Small intestine (tissue), 7 donors: ENCODE measurements around the gene ZNF728. TPM values are rescaled to one million over a fixed set of nuclear protein-coding genes. Genes with fewer than 3 reads are reported as not detected.
A peak's percentile ranks its signal among the peaks of the same experiment; 100 is the strongest.
"Not testable (repeated sequence)": the region's sequence is repeated elsewhere in the genome, so short reads cannot be mapped to it uniquely, and the experiment has no call there.

ENCODE experiments used
- DNase-seq, 2 donors: peaks; one replicate each; pipeline versions ENCODE4 v3.0.0 to v3.0.0-alpha.2; 2013
- FAIRE-seq: peaks from 2 replicates; lab custom pipeline; 2012; peaks lifted over from hg19 to GRCh38; lab: Jason Lieb, UNC
- H3K27ac ChIP-seq, 3 donors: one replicate each; pipeline ENCODE4 v1.5.1; 2013; ENCODE audit warnings: low read length in 2 of 3, mild to moderate bottlenecking in 2 of 3, control low read depth in 1 of 3, inconsistent platforms in 1 of 3, low read depth in 1 of 3, moderate library complexity in 1 of 3
- H3K27me3 ChIP-seq, 3 donors: one replicate each; pipeline ENCODE4 v1.6.1; 2013; ENCODE audit warnings: low read length in 3 of 3, inconsistent platforms in 1 of 3; ENCODE audit not compliant: control insufficient read depth in 3 of 3, insufficient read depth in 3 of 3
- H3K36me3 ChIP-seq, 3 donors: one replicate each; pipeline ENCODE4 v1.6.1; 2013; ENCODE audit warnings: low read length in 3 of 3, inconsistent platforms in 1 of 3, low read depth in 1 of 3, mild to moderate bottlenecking in 1 of 3, moderate library complexity in 1 of 3; ENCODE audit not compliant: control insufficient read depth in 3 of 3, insufficient read depth in 2 of 3
- H3K4me1 ChIP-seq, 3 donors: one replicate each; pipeline ENCODE4 v1.6.1; 2013; ENCODE audit warnings: low read length in 2 of 3, inconsistent platforms in 1 of 3, low read depth in 1 of 3, mild to moderate bottlenecking in 1 of 3, moderate library complexity in 1 of 3; ENCODE audit not compliant: control insufficient read depth in 3 of 3, insufficient read depth in 2 of 3
- H3K4me3 ChIP-seq, 3 donors: one replicate each; pipeline ENCODE4 v1.5.1; 2013; ENCODE audit warnings: low read length in 3 of 3, control low read depth in 1 of 3, inconsistent platforms in 1 of 3, low read depth in 1 of 3, mild to moderate bottlenecking in 1 of 3, moderate library complexity in 1 of 3
- H3K9me3 ChIP-seq, 2 donors: one replicate each; pipeline ENCODE4 v1.6.1; 2013; ENCODE audit warnings: low read depth in 1 of 2, low read length in 1 of 2; ENCODE audit not compliant: control insufficient read depth in 2 of 2, insufficient read depth in 1 of 2
- WGBS, 3 donors: extraction: QIAGEN DNeasy Blood & Tissue Kit; methylation state at CpG; one replicate each; pipeline ENCODE4 v1.1.7; 2013; 5-methylcytosine and 5-hydroxymethylcytosine counted together
- polyA plus RNA-seq, 4 donors: library from polyadenylated mRNA; stranded (reverse) in 3 of 4; unstranded in 1 of 4; fragments of 200-250 nt in 3 of 4; fragments of 120-200 nt in 1 of 4; gene quantifications; one replicate each; pipeline versions ENCODE4 v1.2.1 to v1.2.3, GENCODE V29; 2013
- donor health status: healthy with polysubstance abuse.
- donor health status: control.
- donor health status: control.
- donor health status: Bipolar disorder and iron deficiency.
- donor health status: healthy.

ZNF728 gene
- polyA plus RNA-seq, 4 donors: 0.12 TPM; not detected in 3

- DNase-seq, H3K36me3 ChIP-seq, H3K4me3 ChIP-seq, H3K27ac ChIP-seq, H3K9me3 ChIP-seq, H3K27me3 ChIP-seq, H3K4me1 ChIP-seq, FAIRE-seq: not testable (repeated sequence)
- WGBS, 3 donors: 69 to 84% (median 78%) methylated on average over 1 of the region's 1 CpG
Measured at GRCh38 chr19:22975546-22976136, 27.3 kb downstream of the ZNF728 start.

DNA sequence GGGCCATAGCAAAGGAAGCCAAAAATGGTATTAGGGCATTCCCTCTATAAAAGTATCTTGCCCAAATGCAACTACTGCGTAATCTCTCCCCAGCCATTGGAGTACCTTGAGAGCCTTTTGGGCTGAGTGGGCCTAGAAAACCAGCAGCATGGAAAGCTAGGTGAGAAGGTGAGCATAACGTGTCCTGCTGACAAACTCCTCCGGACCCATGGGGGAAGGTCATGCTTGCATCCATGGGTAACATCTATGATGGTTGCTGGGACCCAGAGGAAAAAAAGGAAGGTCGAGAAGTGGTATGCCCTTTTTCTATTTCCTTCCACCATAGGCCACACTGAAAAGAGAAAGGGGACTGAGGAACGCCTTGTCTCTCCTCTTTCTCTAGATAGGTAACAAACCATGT, 57.4 kb downstream of the ZNF728 start:
- Histone ChIP-seq H3K27ac (no peak overlapping the region), H3K27me3 (no peaks in the 10 kb centered on the region), H3K9me3 (peaks cover 4 to 24% of the 10 kb centered on the region in 2 donors), H3K4me3 (no peak overlapping the region), H3K4me1 (no peaks in the 10 kb centered on the region), H3K36me3 (no peaks in the 10 kb centered on the region)
- 55 to 66% (median 65%) methylated on average over 5 of the region's 5 CpGs for WGBS, 3 donors
- DNase-seq (peak in 1 of 2 donors; percentile 5), FAIRE-seq (no peak)

DNA sequence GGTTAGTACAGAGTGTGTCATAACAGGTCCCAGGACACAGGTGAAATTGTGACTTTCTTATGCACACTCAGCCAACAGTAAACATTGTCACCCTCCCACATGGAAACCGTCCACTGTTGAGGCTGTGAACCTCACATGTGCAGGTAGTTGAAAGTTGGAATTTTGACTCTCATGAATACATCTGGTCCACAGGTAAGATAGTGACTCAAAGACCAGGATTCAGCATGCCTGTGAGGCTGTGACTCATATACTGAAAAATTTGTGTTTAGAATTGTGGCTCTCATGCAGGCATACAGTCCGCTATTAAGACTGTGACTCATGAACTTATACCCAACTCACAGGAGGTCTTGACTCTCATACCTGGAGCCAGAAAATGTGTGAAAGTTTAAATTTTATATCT, 67.8 kb downstream of the ZNF728 start:
- WGBS, 3 donors: 80 to 92% (median 91%) methylated on average over 2 of the region's 2 CpGs
- no peak overlapping the region for H3K4me3 ChIP-seq
- no peaks in the 10 kb centered on the region for H3K27me3 ChIP-seq
- H3K36me3 ChIP-seq: no peaks in the 10 kb centered on the region
- H3K4me1 ChIP-seq: no peaks in the 10 kb centered on the region
- FAIRE-seq (no peak), DNase-seq (no peak)
- H3K27ac ChIP-seq: no peak overlapping the region
- peaks cover 1 to 18% of the 10 kb centered on the region in 2 donors for H3K9me3 ChIP-seq

DNA sequence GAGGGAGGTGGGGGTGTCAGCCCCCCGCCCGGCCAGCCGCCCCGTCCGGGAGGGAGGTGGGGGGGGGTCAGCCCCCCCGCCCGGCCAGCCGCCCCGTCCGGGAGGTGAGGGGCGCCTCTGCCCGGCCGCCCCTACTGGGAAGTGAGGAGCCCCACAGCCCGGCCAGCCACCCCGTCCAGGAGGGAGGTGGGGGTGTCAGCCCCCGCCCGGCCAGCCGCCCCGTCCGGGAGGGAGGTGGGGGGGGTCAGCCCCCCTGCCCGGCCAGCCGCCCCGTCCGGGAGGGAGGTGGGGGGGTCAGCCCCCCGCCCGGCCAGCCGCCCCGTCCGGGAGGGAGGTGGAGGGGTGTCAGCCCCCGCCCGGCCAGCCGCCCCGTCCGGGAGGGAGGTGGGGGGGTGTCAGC, 75.4 kb downstream of the ZNF728 start:
- not testable (repeated sequence) for H3K4me3 ChIP-seq, H3K27ac ChIP-seq, FAIRE-seq, DNase-seq, H3K36me3 ChIP-seq, H3K27me3 ChIP-seq, H3K4me1 ChIP-seq
- peaks cover 3 to 30% of the 10 kb centered on the region in 2 donors for H3K9me3 ChIP-seq
- 93 to 98% (median 95%) methylated on average over 5 to 28 of the region's 34 CpGs for WGBS, 3 donors

DNA sequence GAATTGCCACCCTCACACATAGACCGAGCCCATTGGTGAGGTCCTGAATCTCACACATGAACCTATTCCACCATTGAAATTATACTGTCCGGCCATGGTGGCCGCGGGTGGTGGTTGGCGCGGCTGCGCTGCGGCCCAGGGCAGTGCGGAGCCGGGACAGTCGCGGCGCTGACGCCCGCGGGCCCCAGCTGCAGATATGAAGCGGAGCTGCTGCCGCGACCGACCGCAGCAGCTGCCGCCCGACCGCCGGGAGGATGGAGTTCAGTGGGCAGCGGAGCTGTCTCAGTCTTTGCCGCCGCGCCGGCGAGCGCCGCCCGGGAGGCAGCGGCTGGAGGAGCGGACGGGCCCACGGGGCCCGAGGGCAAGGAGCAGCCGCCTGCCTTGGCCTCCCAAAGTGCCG, 77.8 kb downstream of the ZNF728 start:
- not testable (repeated sequence) for H3K27ac ChIP-seq, H3K4me1 ChIP-seq, DNase-seq, H3K36me3 ChIP-seq, H3K27me3 ChIP-seq, FAIRE-seq, H3K4me3 ChIP-seq
- H3K9me3 ChIP-seq: peaks cover 3 to 30% of the 10 kb centered on the region in 2 donors
- 95 to 99% (median 98%) methylated on average over 39 to 41 of the region's 41 CpGs for WGBS, 3 donors

Other genes with a start within 250 kb of the ZNF728 start
- gene ZNF99, start 219.0 kb downstream of the ZNF728 start, polyA plus RNA-seq: under 1 TPM in 2 of 4 donors, not detected in 2; 0.01 to 0.21 TPM
- gene ZNF723, start 170.9 kb downstream of the ZNF728 start, polyA plus RNA-seq: not detected
- gene ZNF730, start 113.8 kb upstream of the ZNF728 start, polyA plus RNA-seq: 1 to 10 TPM in 1 of 4 donors, under 1 TPM in 1, not detected in 2; 0.07 to 2.2 TPM
- gene ZNF724, start 247.2 kb upstream of the ZNF728 start, polyA plus RNA-seq: 1 to 10 TPM in 2 of 4 donors, under 1 TPM in 1, not detected in 1; 0.27 to 3.3 (median 1.1) TPM